ENCODE measurements around the gene DOCK2.
"Not testable (repeated sequence)": the region's sequence is repeated elsewhere in the genome, so short reads cannot be mapped to it uniquely, and the experiment has no call there.

Gene DOCK2

GRCh38 chr5:169826618-169827017 lies 189.5 kb downstream of the DOCK2 start:
- H3K4me3 ChIP-seq (ENCODE audit: low read length), result no peak overlapping the region
- no peak for TF ChIP-seq ZNF274 (IDR thresholded peaks at IDR 0.05; ENCODE audit: low read depth, low read length)

- no peak for TF ChIP-seq ZNF274 (IDR thresholded peaks at IDR 0.05; ENCODE audit: low read depth, low read length)
- H3K4me3 ChIP-seq (ENCODE audit: low read length), result no peak overlapping the region
Observed at GRCh38 chr5:169827769-169828168, 190.7 kb downstream of the DOCK2 start.

GRCh38 chr5:169828385-169828784 lies 191.3 kb downstream of the DOCK2 start:
- no peak overlapping the region for H3K4me3 ChIP-seq (ENCODE audit: low read length)
- TF ChIP-seq ZNF274 (IDR thresholded peaks at IDR 0.05; ENCODE audit: low read depth, low read length), result no peak

- no peak overlapping the region for H3K4me3 ChIP-seq (ENCODE audit: low read length)
- no peak for TF ChIP-seq ZNF274 (IDR thresholded peaks at IDR 0.05; ENCODE audit: low read depth, low read length)
Observed at GRCh38 chr5:169831331-169831730, 194.3 kb downstream of the DOCK2 start.

GRCh38 chr5:169832304-169832703 lies 195.2 kb downstream of the DOCK2 start:
- H3K4me3 ChIP-seq (ENCODE audit: low read length), result no peak overlapping the region
- TF ChIP-seq ZNF274 (IDR thresholded peaks at IDR 0.05; ENCODE audit: low read depth, low read length), result no peak

GRCh38 chr5:169832845-169833244 lies 195.8 kb downstream of the DOCK2 start:
- H3K4me3 ChIP-seq (ENCODE audit: low read length), result no peak overlapping the region
- no peak for TF ChIP-seq ZNF274 (IDR thresholded peaks at IDR 0.05; ENCODE audit: low read depth, low read length)

GRCh38 chr5:169833681-169834292 lies 196.7 kb downstream of the DOCK2 start:
- not testable (repeated sequence) for H3K4me3 ChIP-seq (ENCODE audit: low read length)

- not testable (repeated sequence) for H3K4me3 ChIP-seq (ENCODE audit: low read length)
Observed at GRCh38 chr5:169834540-169834939, 197.5 kb downstream of the DOCK2 start.

- no peak overlapping the region for H3K4me3 ChIP-seq (ENCODE audit: low read length)
- no peak for TF ChIP-seq ZNF274 (IDR thresholded peaks at IDR 0.05; ENCODE audit: low read depth, low read length)
Observed at GRCh38 chr5:169836835-169837536, 199.9 kb downstream of the DOCK2 start.

GRCh38 chr5:169837686-169838085 lies 200.6 kb downstream of the DOCK2 start:
- H3K4me3 ChIP-seq (ENCODE audit: low read length), result no peak overlapping the region
- TF ChIP-seq ZNF274 (IDR thresholded peaks at IDR 0.05; ENCODE audit: low read depth, low read length), result no peak

- no peak for TF ChIP-seq ZNF274 (IDR thresholded peaks at IDR 0.05; ENCODE audit: low read depth, low read length)
- H3K4me3 ChIP-seq (ENCODE audit: low read length), result no peak overlapping the region
Observed at GRCh38 chr5:169838688-169839087, 201.6 kb downstream of the DOCK2 start.

- no peak overlapping the region for H3K4me3 ChIP-seq (ENCODE audit: low read length)
- TF ChIP-seq ZNF274 (IDR thresholded peaks at IDR 0.05; ENCODE audit: low read depth, low read length), result no peak
Observed at GRCh38 chr5:169840405-169840804, 203.3 kb downstream of the DOCK2 start.

- TF ChIP-seq ZNF274 (IDR thresholded peaks at IDR 0.05; ENCODE audit: low read depth, low read length), result no peak
- H3K4me3 ChIP-seq (ENCODE audit: low read length), result no peak overlapping the region
Observed at GRCh38 chr5:169842699-169843098, 205.6 kb downstream of the DOCK2 start.

GRCh38 chr5:169847519-169847918 lies 210.4 kb downstream of the DOCK2 start:
- no peak overlapping the region for H3K4me3 ChIP-seq (ENCODE audit: low read length)
- TF ChIP-seq ZNF274 (IDR thresholded peaks at IDR 0.05; ENCODE audit: low read depth, low read length), result no peak

GRCh38 chr5:169848271-169848670 lies 211.2 kb downstream of the DOCK2 start:
- no peak for TF ChIP-seq ZNF274 (IDR thresholded peaks at IDR 0.05; ENCODE audit: low read depth, low read length)
- no peak overlapping the region for H3K4me3 ChIP-seq (ENCODE audit: low read length)

GRCh38 chr5:169848792-169849191 lies 211.7 kb downstream of the DOCK2 start:
- no peak overlapping the region for H3K4me3 ChIP-seq (ENCODE audit: low read length)
- TF ChIP-seq ZNF274 (IDR thresholded peaks at IDR 0.05; ENCODE audit: low read depth, low read length), result no peak

Data from GM08714 (cell line).